IPS-NIHi7 (cell line): ENCODE data around the gene NRIP2.

Source experiments
- DNase-seq: peaks from one replicate; pipeline ENCODE4 v3.0.0; 2012; ENCODE audit warnings: mixed read lengths; ENCODE audit errors: extremely low spot score

The NRIP2 gene

DNA sequence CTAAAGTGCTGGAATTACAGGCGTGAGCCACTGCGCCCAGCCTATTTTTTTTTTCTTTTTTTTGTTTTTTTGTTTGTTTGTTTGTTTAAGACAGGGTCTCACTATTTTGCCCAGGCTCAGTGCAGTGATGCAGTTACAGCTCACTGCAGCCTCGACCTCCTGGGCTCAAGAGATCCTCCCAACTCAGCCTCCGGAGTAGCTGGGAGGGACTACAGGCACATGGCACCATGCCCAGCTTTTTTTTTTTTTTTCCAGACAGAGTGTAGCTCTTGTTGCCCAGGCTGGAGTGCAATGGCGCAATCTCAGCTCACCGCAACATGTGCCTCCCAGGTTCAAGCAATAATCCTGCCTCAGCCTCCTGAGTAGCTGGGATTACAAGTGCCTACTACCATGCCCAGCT, 28.1 kb downstream of the NRIP2 start:
- DNase-seq, result no peak

GRCh38 chr12:2805143-2805520, 29.7 kb downstream of the NRIP2 start:
- DNase-seq, result no peak

DNA sequence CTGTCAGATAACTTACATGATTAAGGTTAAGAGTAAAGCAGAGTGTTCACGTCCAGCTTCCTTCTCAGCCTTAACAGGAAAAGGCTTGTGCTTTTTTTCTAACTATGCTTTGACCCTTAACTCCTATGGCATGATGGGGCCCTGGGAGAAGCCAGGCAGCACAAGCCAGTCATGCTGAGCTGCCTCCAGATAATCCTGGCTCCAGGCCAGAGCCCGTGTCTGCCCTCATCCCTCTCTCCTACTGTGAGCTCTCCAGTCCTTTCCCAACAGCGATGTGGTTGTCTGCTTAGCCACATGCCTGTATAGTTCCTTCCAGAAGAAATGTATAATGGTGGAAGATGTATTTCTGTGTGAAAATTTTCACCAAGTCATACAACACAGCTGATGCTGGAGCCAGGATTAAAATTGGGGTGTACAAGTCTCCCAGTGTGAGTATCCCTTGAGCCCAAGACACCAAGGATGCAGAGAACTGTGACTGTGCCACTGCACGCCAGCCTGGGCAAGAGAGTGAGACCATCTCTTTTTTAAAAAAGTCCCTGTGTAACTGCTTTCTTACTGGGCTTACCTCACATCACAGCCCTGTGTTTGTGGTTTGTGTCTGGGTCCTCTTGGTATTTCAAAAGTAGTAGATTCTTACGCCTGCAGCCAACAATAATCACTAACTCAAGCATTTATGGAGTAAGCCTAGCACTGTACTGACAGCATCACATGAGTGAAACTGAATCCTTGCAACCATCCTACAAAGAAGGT, 30.3 kb downstream of the NRIP2 start:
- DNase-seq, result no peak

DNA sequence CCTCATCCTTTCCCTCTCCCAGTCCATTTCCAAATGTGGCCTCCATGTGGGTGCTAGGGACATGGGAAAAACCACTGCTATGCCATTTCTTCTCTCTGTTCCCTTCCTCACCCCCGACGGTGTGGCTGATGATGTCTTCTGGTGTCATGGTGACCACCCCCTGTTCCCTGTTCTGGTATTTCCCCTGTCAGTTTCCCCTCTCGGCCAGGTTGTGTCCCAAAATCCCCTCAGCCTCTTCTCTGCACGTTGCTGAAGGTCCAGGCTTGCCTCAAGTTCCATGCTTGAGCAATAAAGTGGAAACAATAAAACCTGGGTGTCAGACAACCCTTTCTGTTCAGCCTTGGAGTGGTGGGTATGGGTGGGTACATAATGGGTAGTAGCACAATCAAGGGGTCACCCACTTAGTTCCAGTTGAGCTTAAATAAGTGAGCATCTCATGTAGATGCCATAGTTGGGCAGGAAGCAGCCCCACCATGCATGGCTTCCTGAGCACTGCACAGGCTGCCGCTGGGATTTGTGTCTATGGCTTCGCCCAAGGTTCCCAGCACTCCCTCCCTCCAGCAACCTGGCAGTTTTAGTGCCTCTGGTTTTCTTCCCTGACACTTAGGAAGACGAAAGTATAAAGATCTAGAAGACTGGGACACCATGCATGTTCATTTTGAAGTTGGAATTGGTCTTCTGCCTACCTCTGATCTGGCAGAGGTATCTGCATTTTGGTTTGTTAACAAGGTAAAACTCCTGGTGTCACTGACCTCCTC, 31.0 kb downstream of the NRIP2 start:
- no peak for DNase-seq

GRCh38 chr12:2801044-2801783, 33.6 kb downstream of the NRIP2 start:
- no peak for DNase-seq

DNA sequence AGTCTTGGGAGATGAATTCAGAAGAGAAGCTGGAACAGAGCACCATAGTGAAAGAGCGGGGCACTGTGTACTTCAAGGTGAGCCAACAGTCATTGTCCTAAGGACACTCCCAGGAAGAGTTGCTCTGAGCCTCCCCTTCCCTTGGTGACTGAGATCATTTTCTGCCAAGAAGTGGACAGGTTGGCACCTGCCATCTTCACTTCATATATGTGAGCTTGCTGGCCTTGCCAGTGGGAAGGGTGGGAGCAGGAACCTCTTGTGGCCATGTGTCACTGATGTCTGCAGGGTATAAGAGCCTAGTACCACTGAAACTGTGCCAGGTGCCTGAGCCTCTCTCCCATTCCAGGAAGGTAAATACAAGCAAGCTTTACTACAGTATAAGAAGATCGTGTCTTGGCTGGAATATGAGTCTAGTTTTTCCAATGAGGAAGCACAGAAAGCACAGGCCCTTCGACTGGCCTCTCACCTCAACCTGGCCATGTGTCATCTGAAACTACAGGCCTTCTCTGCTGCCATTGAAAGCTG, 34.7 kb downstream of the NRIP2 start:
- no peak for DNase-seq

DNA sequence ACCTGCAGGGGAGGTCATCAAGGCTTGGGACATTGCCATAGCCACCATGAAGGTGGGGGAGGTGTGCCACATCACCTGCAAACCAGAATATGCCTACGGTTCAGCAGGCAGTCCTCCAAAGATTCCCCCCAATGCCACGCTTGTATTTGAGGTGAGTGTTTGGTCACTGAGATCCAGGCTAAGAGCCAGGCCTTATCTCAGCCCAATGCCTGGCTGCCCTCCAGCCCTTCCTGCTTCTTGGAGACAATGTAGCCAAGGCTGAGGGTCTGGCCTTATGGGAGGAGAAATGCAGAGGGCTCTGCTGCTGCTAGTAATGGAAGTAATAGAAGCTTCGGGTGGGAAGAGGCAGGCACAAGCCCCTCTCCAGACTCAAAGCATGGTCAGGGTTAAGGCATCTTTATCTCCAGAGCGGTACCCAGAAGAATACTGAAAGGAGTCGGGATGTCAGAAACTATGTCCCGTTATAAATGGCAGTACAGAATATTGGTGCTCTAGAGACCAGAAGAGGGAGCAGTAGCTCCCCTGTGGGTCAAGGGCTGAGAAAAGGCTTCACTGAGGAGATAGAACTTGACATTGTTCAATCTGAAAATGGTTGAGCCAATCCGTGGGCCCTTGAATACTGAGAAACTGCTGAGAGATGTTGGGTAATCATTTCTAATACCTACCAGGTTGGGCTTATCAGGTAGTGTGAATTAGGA, 37.0 kb downstream of the NRIP2 start:
- DNase-seq, result no peak

- DNase-seq, result peak; percentile 43
These were observed 38.6 kb downstream of the NRIP2 start for GRCh38 chr12:2796187-2796666.

- DNase-seq, result peak; percentile 86
These were observed 39.3 kb downstream of the NRIP2 start for GRCh38 chr12:2795291-2796186.

DNA sequence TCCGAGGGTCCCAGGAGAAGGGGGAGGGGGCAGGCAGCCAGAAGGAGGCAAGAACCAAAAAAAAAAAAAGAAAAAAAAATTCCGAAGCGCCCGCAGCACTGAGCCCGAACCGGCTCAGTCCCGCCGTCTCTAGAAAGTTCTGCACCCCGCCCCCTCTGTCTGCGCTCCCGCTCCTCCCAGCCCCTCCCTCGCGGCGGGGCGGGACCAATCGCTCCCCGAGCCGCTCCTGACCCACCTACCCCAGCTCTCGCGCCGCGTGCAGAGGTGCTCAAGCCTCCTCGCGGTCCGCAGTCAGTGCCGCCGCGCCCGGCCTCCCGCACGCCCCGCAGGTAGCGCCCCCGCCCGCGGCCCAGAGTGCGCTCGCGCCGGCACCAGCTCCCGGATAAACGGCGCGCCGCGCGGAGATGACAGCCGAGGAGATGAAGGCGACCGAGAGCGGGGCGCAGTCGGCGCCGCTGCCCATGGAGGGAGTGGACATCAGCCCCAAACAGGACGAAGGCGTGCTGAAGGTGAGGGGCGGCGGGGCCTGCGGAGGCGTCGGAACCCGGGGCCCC, 40.0 kb downstream of the NRIP2 start, which contains the start of gene FKBP4:
Gene FKBP4, plus strand, starts transcription at position 235 of the 554 bp plus-strand sequence. Its CDS starts 170 bp downstream, at position 405.
- DNase-seq, result peak; percentile 96

DNA sequence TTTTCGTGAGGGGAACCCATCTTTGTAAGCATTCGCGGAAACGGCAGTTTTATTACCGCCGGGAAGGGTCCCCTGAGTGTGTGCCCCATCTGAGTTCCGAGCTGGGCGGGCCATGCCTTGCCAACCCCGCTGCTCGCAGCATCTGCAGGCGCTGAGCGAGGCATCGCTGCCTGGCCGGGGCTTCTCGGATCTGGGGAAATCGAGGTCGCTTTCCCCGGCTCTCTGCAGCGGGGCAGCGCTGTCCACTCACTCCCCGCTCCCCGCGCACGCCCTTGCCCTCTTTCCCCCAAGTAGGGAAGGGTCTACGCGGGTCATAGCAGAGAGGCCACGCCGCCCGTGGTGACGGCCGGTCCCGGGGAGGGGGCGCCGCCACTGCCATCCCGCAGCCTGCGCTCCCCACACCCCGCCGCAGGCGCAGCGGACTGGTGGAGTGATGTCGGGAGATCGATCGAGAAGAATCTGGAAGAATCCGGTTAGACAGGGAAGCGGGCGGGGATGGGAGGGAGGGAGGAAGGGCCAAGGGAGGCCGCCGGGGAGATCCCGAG, 40.6 kb downstream of the NRIP2 start:
- peak; percentile 75 for DNase-seq

- DNase-seq, result no peak
These were observed 41.3 kb downstream of the NRIP2 start for GRCh38 chr12:2793561-2793960.

DNA sequence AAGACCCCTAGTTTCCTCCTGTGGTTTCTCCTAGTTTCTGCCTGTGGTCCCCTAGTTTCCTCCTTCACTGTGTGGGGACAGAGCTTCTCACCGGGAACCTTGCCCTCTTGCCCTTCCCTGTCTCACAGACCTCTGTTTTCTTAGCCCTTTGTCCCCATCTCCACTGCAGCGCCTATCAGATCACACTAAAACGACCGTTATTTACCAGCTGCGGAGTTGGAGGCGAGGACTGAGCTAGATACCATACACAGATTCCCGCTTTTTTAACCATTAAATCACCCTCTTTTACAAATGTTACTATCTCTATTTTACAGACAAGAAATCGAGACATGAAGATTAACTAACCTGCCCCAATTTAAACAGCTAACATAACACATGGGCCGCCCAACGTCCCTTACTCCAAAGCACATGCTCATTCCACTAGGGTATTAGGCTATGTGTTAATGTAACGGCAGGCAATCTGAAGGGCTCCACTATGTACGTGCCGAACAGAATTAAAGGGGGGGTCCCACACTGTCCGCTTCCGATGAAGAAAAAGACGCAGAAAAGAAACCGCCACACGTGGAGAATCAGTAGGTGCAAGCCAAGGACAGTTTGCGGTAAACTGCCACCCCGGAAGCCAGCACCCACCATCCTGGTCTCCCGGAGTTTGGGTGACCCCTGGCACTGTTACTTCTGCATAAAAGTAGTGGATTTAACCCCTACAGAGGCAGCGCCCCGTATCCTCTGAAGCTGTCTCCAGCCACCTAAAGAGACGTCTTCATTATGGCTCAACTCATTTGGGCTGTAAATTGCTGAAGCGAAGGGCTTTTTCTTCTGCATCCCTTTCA, 41.9 kb downstream of the NRIP2 start:
- no peak for DNase-seq

- no peak for DNase-seq
These were observed 43.7 kb downstream of the NRIP2 start for GRCh38 chr12:2791089-2791488.

DNA sequence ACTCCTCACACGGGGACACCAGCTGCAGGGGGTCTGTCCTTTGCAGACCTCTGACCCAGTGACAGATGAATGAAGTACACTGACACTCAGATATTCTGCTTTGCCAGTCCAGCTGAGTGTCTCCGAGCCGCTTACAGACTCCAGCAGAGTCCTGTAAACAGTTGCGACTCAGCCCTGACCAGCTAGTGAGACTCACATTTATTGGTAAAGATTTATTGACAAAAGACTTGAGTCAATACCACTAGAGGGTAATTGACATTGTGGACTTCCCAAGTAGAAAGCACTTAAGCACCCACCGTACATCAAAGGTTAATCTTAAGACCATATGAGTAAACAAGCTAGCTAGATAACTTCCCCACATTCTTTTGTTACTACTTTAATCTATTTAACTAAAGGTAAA, 49.8 kb downstream of the NRIP2 start:
- no peak for DNase-seq

GRCh38 chr12:2783936-2784600, 50.8 kb downstream of the NRIP2 start:
- DNase-seq, result peak; percentile 85

DNA sequence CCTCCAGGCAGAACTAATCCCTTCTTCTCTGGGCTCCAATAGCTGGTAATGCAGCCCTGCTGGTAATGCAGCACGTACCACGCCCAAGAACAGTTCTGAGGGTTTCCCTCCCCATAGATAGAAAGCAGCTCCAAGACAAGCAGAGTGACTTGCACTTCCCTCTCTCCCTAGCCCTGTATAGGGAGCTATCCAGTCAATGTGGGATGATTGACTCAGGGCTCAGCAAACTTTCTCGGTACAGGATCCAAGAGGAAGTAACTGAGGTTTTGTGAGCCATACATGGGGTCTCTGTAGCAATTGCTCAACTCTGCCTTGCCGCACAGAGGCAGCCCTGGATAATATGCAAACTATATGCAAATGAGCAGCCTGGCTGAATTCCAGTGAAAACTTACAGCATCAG, 55.6 kb downstream of the NRIP2 start:
- DNase-seq, result no peak

DNA sequence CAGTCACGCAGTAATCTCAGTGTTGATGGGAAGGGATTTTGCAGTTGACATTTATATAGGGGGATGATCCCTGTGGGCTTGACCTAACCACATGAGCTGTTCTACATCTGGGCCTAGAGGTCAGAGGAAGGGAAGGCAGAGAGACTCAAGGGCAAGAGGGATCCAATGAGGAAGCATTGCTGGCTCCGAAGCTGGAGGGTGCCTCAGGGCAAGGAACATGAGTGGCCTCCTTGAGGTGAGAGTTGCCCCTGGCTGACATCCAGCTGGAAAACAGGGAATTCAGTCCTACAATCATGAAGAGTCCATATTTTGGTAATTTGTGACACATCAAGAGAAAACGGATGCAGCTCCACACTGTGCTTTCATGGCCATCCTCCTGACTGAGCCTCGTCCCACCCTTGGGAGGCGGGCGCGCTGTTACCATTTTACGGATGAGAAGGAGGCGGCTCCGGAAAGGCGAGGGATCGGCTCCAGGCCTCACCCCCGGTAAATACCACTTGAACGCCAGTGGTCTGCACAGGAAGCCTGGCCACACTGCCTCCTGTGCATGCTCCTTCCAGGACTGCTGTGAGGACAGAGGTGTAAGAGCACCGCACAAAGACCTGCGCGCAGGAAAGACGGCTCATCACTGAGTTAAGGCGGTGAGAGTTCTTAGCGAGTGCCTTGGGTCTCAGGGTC, 58.6 kb downstream of the NRIP2 start:
- DNase-seq, result no peak
